HG02642 (cell line): ENCODE data around the gene HEPN1.

ENCODE experiments used
- ATAC-seq: cut with Tn5 transposase; IDR thresholded peaks from one replicate; pipeline ENCODE4 v1.9.1; 2021; ENCODE audit warnings: mild to moderate bottlenecking; ENCODE audit not compliant: unreplicated experiment, poor library complexity

Gene HEPN1

GRCh38 chr11:124918950-124919349 is at the start of gene HEPN1:
TSS of gene HEPN1 (plus strand) at chr11:124919250.
- no peak for ATAC-seq

- ATAC-seq = no peak
These were observed 49.7 kb upstream of the HEPN1 start for GRCh38 chr11:124869331-124869730.

GRCh38 chr11:124869856-124870387 is 49.1 kb upstream of the HEPN1 start:
- ATAC-seq = no peak

- no peak for ATAC-seq
These were observed 48.6 kb upstream of the HEPN1 start for GRCh38 chr11:124870430-124870829.

GRCh38 chr11:124872280-124872679 is 46.8 kb upstream of the HEPN1 start:
- no peak for ATAC-seq

- no peak for ATAC-seq
These were observed 46.3 kb upstream of the HEPN1 start for GRCh38 chr11:124872741-124873140.

- no peak for ATAC-seq
These were observed 45.1 kb upstream of the HEPN1 start for GRCh38 chr11:124873951-124874350.

GRCh38 chr11:124874571-124875255 is 44.3 kb upstream of the HEPN1 start:
- ATAC-seq = no peak

- ATAC-seq = no peak
These were observed 43.6 kb upstream of the HEPN1 start for GRCh38 chr11:124875401-124875800.

GRCh38 chr11:124875943-124876817 is 42.9 kb upstream of the HEPN1 start:
- peak; percentile 92 for ATAC-seq

- no peak for ATAC-seq
These were observed 42.0 kb upstream of the HEPN1 start for GRCh38 chr11:124876818-124877630.

- ATAC-seq = no peak
These were observed 41.5 kb upstream of the HEPN1 start for GRCh38 chr11:124877631-124877909.

GRCh38 chr11:124877910-124878758 is 40.9 kb upstream of the HEPN1 start:
- no peak for ATAC-seq

- no peak for ATAC-seq
These were observed 40.1 kb upstream of the HEPN1 start for GRCh38 chr11:124878759-124879492.

- ATAC-seq = no peak
These were observed 39.4 kb upstream of the HEPN1 start for GRCh38 chr11:124879493-124880289.

- ATAC-seq = no peak
These were observed 38.8 kb upstream of the HEPN1 start for GRCh38 chr11:124880290-124880611.

GRCh38 chr11:124880958-124881357 is 38.1 kb upstream of the HEPN1 start:
- ATAC-seq = no peak

GRCh38 chr11:124882339-124883071 is 36.5 kb upstream of the HEPN1 start:
- no peak for ATAC-seq
